HG03457 (cell line): ENCODE measurements around the gene SAMD10.
"Not testable (repeated sequence)": the region's sequence is repeated elsewhere in the genome, so short reads cannot be mapped to it uniquely, and the experiment has no call there.

Experiments
- ATAC-seq: cut with Tn5 transposase; IDR thresholded peaks from one replicate; pipeline ENCODE4 v1.9.1; 2021; ENCODE audit warnings: moderate number of reproducible peaks; ENCODE audit not compliant: unreplicated experiment

The SAMD10 gene

DNA sequence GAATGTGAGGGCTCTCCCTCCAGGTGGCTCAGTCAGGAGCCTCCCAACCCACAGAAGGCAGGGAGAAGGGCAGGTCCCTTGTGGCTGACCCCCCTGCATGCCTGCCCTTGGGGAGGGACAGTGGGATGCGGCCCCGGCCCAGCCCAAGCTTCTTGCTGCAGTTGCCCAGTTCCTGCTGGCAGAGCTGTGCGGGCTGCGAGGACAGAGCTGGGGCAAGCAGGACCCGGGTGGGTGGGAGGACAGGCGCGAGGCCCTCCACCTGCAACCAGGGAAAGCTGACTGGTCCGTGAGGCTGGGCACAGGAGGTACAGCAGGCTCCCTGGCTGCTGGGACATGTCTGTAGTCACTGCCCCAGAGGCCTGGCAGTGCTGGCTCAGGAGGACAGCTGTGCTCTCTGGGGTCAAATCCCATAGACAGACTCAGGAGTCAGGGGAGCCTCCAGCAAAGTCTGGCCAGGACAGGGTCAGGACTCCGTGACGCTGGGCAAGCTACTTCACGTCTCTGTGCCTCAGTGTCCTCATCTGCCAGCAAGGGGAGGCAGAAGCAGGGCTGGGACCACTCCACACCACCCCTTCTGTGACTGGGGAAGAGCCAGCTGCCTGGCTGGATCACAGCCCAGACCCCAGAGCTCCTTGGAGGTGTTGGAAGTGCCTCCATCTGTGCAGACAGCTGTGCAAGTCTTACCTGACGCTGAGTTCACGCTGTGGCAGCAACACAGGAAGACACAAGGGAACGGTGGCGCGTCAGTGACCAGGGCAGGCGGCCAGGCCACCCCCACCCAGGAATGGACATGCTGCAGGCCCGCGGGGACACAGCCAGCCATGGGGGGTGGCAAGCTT, 36.3 kb downstream of the SAMD10 start:
- no peak for ATAC-seq

DNA sequence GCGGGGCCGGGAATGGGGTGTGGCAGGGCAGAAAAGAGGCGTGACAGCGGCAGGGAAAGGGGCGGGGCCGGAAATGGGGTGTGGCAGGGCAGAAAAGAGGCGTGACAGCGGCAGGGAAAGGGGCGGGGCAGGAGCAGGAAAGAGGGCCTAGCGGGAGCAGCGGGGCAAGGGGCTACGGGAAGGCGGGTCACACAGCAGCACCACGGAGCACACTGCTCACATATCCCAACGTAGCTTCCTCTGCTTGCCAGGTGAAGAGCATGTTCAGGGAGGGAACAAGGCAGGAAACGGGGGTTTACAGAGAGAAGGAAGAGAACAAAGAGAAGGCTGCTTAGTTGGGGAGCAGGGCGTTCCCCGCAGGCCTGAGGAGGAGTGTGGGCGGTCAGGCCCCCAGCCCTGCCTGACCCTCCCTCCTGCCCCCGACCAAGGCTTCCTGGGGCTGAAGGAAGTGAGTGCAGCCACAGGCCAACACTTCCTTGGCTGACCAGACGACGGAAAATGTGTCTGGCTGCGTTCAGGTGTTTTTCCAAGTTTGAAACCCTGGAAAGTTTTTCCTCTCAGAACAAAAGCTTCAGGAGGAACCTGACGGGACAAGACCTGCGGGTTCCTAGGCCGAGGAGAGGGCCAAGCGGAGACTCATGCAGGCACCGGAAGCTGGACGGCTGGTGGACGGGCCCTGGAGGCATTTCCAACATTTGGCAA, 37.0 kb downstream of the SAMD10 start:
- ATAC-seq: no peak

GRCh38 chr20:63941282-63942081, 38.0 kb downstream of the SAMD10 start:
- no peak for ATAC-seq

DNA sequence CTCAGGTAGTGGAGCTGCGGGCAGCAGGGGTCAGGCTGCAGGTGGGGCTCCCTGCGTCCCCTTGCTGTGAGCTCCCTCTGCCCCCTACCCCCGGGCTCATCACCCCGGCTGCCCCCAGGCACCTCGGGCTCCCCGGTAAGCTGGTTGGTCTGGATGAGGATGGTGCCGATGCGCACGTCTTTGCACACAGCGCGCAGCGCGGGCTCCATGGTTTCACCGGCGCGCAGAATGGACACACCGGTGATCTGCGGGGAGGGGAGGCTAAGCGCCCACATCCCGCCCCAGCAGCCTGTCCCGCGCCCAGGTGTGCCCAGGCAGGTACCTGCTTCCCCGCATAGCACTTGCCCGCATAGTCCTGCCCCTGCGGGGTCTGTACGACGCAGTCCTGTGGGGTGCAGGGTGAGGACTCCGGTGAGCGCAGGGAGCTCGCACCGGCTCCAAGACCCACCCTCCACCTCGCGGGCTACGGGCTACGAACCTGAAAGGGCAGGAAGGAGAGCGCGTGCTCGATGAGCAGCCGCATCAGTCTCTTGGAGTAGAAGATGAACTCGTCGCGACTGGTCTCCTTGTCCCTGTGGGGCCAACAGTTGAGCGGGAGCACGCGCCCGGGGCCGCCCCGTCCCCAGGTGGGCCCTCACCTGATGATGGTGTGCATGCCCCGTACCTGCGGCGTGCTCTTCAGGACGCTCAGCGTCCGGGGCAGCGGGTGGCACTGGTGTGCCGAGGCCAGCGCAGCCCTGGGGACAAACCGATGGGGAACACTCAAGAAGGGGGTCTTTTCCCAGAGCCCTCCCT, 38.8 kb downstream of the SAMD10 start:
- ATAC-seq: no peak

GRCh38 chr20:63940071-63940471, 39.4 kb downstream of the SAMD10 start:
- ATAC-seq: no peak

DNA sequence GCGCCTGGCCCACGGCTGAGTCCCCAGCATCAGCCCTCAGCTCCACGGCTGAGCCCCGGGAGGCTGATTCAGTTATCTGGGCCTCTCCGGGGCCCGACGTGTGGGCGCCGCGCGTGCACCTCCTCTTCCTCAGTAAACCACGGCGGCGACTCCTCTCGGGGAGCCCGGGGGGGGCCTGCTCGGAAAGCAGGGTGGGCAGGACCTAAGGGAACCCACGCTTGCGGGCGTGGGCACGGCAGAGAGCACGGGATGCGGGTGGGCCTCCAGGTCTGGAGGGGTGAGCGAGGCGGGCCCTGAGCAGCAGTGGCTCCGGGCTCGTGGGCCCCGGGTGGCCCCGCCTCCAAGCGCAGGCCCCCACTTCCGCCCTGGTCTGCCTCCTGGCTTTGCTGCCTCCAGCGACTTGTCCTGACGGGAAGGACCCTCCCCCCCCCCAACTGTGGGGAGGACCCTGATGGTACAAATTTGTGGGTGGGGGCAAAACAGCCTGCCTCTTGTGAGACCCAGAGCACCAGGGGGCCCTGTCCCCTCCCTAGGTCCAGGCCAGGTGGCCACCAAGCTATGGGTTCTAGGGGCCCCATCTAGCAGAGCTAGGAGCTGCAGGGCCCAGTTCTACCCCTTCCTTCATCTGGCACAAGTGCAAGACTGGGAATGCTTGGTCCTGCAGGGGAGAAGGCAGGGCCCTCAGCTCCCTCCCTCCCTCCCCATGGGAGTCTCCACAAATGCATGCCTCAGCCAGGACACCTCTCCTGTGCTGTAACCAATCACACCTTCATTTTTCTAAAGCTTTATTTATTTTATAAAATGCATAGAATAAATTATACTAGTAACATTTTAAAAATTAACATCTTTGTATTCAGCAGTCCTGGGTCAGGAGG, 40.1 kb downstream of the SAMD10 start:
- ATAC-seq: no peak

DNA sequence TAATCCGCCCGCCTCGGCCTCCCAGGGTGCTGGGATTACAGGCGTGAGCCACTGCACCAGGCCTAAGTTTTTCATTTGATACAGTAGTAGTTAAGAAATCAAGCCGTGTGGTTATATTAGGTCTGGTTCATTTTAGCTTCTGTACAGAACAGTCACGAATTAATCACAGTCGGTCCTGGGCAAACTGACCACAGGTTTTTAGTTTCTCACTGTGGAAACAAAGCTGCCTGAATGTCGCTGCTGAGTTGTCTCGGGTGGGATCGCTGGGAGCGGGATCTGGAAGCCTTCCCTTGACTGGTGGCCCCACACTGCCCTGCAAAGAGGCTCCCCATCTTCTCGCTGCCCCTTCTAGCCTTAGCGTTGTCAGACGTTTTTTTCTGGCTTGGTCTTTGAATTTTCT, 41.8 kb downstream of the SAMD10 start:
- no peak for ATAC-seq

DNA sequence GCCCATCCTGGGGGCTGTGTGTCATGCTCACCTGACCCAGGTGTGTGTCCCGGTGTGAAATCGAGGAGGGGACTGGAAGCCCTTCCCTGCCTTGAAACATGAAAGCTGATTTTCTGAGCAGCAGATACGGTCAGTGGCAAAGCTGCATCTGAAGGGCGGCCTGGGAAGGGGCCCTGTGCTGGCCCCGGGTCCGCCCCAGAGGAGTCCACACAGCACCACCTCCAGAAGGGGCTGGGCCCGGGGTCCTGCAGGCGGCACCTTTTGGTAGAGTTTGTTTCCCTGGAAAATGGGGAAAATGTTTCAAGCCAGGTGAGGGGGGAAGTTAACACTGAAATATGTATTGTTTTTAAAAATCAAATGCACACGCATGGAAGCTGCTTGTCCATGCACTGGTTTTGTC, 44.0 kb downstream of the SAMD10 start:
- no peak for ATAC-seq

GRCh38 chr20:63934271-63935068, 45.0 kb downstream of the SAMD10 start:
- ATAC-seq: no peak

DNA sequence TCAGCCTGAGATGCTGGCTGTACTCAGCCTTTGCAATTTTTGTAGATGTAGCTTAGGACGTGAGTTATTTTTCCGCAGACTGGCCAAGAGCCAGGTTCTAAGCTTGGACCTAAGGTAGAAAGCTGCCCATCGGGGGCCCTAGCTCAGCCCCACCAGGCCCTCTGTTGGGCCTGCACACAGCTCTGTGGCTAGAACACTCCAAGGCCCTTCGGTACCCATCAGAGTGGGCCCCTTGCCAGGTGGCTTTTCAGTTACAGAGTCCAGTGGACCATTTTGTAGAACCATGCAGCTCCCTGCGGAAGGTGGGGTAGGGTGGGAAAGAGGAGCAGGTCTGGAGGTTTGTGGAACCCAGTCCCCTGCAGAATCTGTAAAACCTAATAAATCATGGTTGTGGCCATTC, 45.8 kb downstream of the SAMD10 start:
- ATAC-seq: no peak

- ATAC-seq: no peak
Observed at GRCh38 chr20:63932606-63933160, 46.8 kb downstream of the SAMD10 start.

DNA sequence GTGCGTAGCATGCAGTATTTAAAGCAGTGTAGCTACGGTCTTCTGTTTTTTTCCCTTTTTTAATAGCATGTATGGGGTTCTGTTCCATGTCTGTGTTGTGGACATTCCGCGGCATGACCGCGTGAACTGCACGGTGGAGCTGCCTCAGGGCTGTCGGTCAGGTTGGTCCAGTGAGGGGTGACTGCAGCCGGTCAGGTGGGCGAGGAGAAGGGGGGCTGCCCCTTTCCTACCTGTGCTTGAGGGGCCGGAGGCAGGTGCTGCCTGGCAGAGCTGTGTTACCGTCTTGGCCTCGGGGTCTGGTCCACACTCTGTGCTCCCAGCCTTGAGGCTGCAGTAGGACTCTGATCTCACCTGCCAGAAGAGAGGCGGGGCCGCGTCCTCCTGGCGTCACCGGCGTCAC, 47.7 kb downstream of the SAMD10 start:
- ATAC-seq: no peak

DNA sequence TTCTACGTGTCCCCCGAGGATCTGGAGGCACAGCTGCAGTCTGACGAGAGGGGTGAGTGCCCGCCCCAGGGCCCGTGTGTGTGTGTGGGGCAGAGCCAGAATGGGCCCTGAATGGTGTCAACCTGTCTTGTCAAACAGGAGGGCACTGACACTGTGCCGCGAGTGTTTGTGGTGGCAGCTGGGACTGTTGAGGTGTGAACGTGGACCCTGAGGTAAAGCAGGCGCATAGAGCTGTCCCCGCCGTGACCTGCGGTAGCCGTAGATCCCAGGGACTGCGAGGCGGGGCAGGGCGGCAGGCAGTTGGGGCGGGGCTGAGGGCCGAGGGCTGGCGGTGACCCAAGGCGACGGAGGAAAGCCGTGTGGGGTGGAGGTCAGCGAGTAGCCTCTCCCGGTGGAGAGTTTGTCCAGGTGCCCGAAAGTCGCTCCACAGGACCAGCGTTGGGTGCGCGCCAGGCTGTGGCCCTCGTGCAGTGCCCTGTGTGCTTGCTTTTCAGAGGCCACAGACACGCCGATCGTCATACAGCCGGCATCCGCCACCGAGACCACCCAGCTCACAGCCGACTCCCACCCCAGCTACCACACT, 48.4 kb downstream of the SAMD10 start:
- ATAC-seq: no peak

DNA sequence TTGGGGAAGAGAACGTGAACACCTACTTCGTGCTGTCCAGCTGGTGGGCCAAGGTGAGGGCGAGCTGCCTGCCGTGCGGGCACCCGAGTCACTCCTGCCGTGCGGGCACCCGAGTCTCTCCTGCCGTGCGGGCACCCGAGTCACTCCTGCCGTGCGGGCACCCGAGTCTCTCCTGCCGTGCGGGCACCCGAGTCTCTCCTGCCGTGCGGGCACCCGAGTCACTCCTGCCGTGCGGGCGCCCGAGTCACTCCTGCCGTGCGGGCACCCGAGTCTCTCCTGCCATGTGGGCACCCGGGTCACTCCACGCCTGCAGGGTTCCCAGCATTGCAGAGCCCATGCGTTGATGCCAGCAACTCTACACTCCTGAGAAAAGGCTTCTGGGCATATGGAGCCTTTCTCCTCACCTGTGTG, 50.0 kb downstream of the SAMD10 start:
- not testable (repeated sequence) for ATAC-seq

GRCh38 chr20:63929071-63929470, 50.4 kb downstream of the SAMD10 start:
- ATAC-seq: no peak

DNA sequence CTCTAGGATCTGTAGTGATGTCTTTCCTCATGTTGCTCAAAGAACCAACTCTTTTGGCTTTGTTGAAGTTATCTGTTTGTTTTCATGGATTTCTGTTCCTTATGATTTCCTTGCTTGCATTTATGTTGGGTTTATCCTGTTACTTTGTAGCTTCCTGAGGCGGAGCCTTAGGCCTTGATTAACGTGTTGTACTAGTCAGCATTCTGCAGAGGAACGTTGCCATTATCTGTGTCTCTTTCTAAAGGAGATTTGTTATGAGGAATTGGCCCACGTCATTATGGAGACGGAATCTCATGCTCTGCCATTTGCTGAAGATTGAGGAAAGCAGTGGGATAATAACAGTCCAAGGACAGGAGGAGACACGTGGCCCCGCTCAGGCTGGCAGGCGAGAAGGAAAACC, 53.1 kb downstream of the SAMD10 start:
- ATAC-seq: no peak

DNA sequence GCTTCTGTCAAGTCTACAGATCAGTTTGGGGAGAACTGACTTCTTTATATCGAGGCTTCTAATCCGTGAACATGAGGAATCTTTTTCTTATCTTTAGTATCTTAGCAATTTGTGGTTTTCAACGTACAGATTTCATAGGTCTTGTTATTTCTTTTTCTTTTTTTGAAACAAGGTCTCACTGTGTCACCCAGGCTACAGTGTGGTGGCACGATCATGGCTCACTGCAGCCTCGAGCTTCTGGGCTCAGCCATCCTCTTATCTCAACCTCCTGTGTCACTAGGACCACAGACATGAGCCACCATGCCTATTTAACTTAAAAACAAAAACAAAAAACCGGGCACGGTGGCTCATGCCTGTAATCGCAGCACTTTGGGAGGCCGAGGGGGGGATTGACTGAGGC, 55.2 kb downstream of the SAMD10 start:
- no peak for ATAC-seq
